Caco-2 (cell line): ENCODE measurements around the gene PARP12. TPM values are rescaled to one million over a fixed set of nuclear protein-coding genes. Genes with fewer than 3 reads are reported as not detected.

Experiments used
- BruUV-seq: library from RNA; stranded (reverse); fragments of 400-500 nt; replicated peaks from 2 replicates; lab custom pipeline; 2021; lab: Mats Ljungman, UMichigan
- CTCF ChIA-PET: fragments of 300-600 bp; sonication (Branson Sonifier 250); formaldehyde crosslinking; loops from one replicate; lab custom pipeline; 2022; ENCODE audit warnings: antibody characterized with exemption; lab: Charles Lee
- POLR2A ChIA-PET: fragments of 300-600 bp; sonication (Branson Sonifier 250); formaldehyde crosslinking; loops from one replicate; lab custom pipeline; 2022; ENCODE audit warnings: antibody characterized with exemption; lab: Charles Lee
- DNase-seq, 2 experiments: peaks; one replicate each; pipeline versions ENCODE4 v3.0.0 to v3.0.0-alpha.2; 2020 to 2022
- H3K27me3 ChIP-seq: replicated peaks from 2 replicates; pipeline ENCODE4 v1.6.0; 2011; ENCODE audit warnings: low read length; ENCODE audit not compliant: control insufficient read depth, insufficient read depth
- H3K36me3 ChIP-seq: 2 replicates; pipeline ENCODE4 v1.5.1; 2011; ENCODE audit warnings: low read length; ENCODE audit not compliant: control insufficient read depth, insufficient read depth
- H3K4me1 ChIP-seq: fragments of 250-450 bp; sonication (Bioruptor Pico); 2 replicates; pipeline ENCODE4 v1.5.1; 2020; ENCODE audit warnings: mild to moderate bottlenecking
- H3K4me3 ChIP-seq: 2 replicates; pipeline ENCODE4 v1.5.1; 2011; ENCODE audit warnings: low read depth, mild to moderate bottlenecking, control low read depth, low read length
- H3K9me3 ChIP-seq: fragments of 250-450 bp; sonication (Bioruptor Pico); 2 replicates; pipeline ENCODE4 v1.5.1; 2020; ENCODE audit warnings: mild to moderate bottlenecking, moderate library complexity
- H3K27ac Mint-ChIP-seq: one replicate; pipeline ENCODE4 v1.8.0; 2022; ENCODE audit warnings: mixed read lengths; ENCODE audit not compliant: unreplicated experiment
- H3K27me3 Mint-ChIP-seq: one replicate; pipeline ENCODE4 v1.8.0; 2022; ENCODE audit warnings: mixed read lengths; ENCODE audit not compliant: insufficient read depth, unreplicated experiment
- H3K36me3 Mint-ChIP-seq: one replicate; pipeline ENCODE4 v1.8.0; 2022; ENCODE audit warnings: mild to moderate bottlenecking, mixed read lengths; ENCODE audit not compliant: insufficient read depth, unreplicated experiment
- H3K4me1 Mint-ChIP-seq: one replicate; pipeline ENCODE4 v1.8.0; 2022; ENCODE audit warnings: low read depth, mixed read lengths; ENCODE audit not compliant: unreplicated experiment
- H3K4me3 Mint-ChIP-seq: one replicate; pipeline ENCODE4 v1.8.0; 2022; ENCODE audit warnings: mild to moderate bottlenecking, moderate library complexity, mixed read lengths; ENCODE audit not compliant: unreplicated experiment
- H3K9me3 Mint-ChIP-seq: one replicate; pipeline ENCODE4 v1.8.0; 2022; ENCODE audit warnings: mixed read lengths; ENCODE audit not compliant: unreplicated experiment
- intact Hi-C: fragments of 100-400 bp; cut with micrococcal nuclease; formaldehyde crosslinking; loops from one replicate; pipeline ENCODE4 v1.10.0; 2022; ENCODE audit not compliant: unreplicated experiment
- total RNA-seq: library from RNA; stranded (reverse); gene quantifications from 2 replicates; pipeline ENCODE4 v1.2.3, GENCODE V29; 2022
- TF ChIP-seq, protein P1 (sequence below), 2 experiments: fragments of 200-600 bp in 1 of 2; IDR thresholded peaks; 1 replicate in 1 of 2; 2 replicates in 1 of 2; pipeline versions ENCODE4 v1.5.1 to v1.8.0; 2011 to 2022; ENCODE audit warnings: antibody characterized with exemption in 1 of 2, control low read depth in 1 of 2, inconsistent platforms in 1 of 2, low read depth in 1 of 2, low read length in 1 of 2, mild to moderate bottlenecking in 1 of 2, moderate library complexity in 1 of 2; ENCODE audit not compliant: insufficient read depth in 1 of 2, severe bottlenecking in 1 of 2, unreplicated experiment in 1 of 2

PARP12 gene
- total RNA-seq, 1 experiment from 2014 or later: 20.2 TPM

DNA sequence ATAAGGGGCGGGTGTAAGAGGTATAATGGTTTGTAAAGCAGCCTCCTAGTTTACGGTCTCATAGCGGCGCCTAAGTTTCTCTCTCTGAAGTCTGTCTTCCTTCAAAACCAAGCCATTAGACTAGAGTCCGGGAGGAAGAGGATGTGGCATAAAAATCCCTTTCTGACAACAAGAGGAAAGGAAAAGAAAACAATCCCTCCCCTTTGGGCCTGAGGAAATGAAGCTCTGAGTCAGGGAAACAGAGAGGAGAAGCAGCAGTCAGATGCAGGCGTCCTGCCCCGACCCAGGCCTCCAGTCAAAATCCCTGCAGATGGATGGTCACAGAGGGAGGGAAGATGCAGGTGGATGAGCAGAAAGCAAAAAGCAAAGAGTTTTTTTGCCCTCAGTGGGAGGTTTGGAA is 23.7 kb downstream of the PARP12 start:
- Histone ChIP-seq H3K36me3 (no peaks in the 10 kb centered on the region), H3K27me3 (no peaks in the 10 kb centered on the region), H3K9me3 (no peaks in the 10 kb centered on the region), H3K4me1 (no peaks in the 10 kb centered on the region), H3K4me3 (no peak overlapping the region)
- BruUV-seq: no TSS peak
- no peak for DNase-seq
- TF ChIP-seq, protein P1, sequence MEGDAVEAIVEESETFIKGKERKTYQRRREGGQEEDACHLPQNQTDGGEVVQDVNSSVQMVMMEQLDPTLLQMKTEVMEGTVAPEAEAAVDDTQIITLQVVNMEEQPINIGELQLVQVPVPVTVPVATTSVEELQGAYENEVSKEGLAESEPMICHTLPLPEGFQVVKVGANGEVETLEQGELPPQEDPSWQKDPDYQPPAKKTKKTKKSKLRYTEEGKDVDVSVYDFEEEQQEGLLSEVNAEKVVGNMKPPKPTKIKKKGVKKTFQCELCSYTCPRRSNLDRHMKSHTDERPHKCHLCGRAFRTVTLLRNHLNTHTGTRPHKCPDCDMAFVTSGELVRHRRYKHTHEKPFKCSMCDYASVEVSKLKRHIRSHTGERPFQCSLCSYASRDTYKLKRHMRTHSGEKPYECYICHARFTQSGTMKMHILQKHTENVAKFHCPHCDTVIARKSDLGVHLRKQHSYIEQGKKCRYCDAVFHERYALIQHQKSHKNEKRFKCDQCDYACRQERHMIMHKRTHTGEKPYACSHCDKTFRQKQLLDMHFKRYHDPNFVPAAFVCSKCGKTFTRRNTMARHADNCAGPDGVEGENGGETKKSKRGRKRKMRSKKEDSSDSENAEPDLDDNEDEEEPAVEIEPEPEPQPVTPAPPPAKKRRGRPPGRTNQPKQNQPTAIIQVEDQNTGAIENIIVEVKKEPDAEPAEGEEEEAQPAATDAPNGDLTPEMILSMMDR (IDR thresholded peaks at IDR 0.05; ENCODE audit: insufficient read depth in 1 of 2, low read depth in 1 of 2, low read length in 1 of 2, severe bottlenecking in 1 of 2, unreplicated experiment in 1 of 2): no peak
- ChIA-PET CTCF (no interaction called here), POLR2A (no interaction called here)
- Mint-ChIP-seq H3K27me3 (no peaks in the 10 kb centered on the region), H3K4me3 (no peak overlapping the region), H3K36me3 (peaks cover 2% of the 10 kb centered on the region), H3K4me1 (no peaks in the 10 kb centered on the region), H3K9me3 (no peaks in the 10 kb centered on the region), H3K27ac (no peak overlapping the region)
- intact Hi-C loops: no loop called here

- Histone ChIP-seq H3K9me3 (no peaks in the 10 kb centered on the region), H3K4me3 (no peak overlapping the region), H3K27me3 (no peaks in the 10 kb centered on the region), H3K36me3 (no peaks in the 10 kb centered on the region; the same call in 1 of the 2 replicates), H3K4me1 (no peaks in the 10 kb centered on the region)
- no peak overlapping the region for H3K4me3 Mint-ChIP-seq
- POLR2A ChIA-PET: no interaction called here
- CTCF ChIA-PET: no interaction called here
- DNase-seq: no peak
- TF ChIP-seq, protein P1 (IDR thresholded peaks at IDR 0.05; ENCODE audit: insufficient read depth in 1 of 2, low read depth in 1 of 2, low read length in 1 of 2, severe bottlenecking in 1 of 2, unreplicated experiment in 1 of 2): no peak
- H3K27me3 Mint-ChIP-seq: no peaks in the 10 kb centered on the region
- no peaks in the 10 kb centered on the region for H3K9me3 Mint-ChIP-seq
- H3K27ac Mint-ChIP-seq: no peak overlapping the region
- no TSS peak for BruUV-seq
- intact Hi-C loops: no loop called here
- H3K36me3 Mint-ChIP-seq: peaks cover 9% of the 10 kb centered on the region
- H3K4me1 Mint-ChIP-seq: no peaks in the 10 kb centered on the region
These were observed 26.4 kb downstream of the PARP12 start for GRCh38 chr7:140036224-140036962.

- no peaks in the 10 kb centered on the region for H3K27me3 Mint-ChIP-seq
- no TSS peak for BruUV-seq
- Histone ChIP-seq H3K9me3 (no peaks in the 10 kb centered on the region), H3K4me3 (no peak overlapping the region), H3K27me3 (no peaks in the 10 kb centered on the region), H3K36me3 (no peaks in the 10 kb centered on the region; the same call in 1 of the 2 replicates), H3K4me1 (no peaks in the 10 kb centered on the region)
- no peak for DNase-seq
- TF ChIP-seq, protein P1 (IDR thresholded peaks at IDR 0.05; ENCODE audit: insufficient read depth in 1 of 2, low read depth in 1 of 2, low read length in 1 of 2, severe bottlenecking in 1 of 2, unreplicated experiment in 1 of 2): no peak
- no peaks in the 10 kb centered on the region for H3K4me1 Mint-ChIP-seq
- no peak overlapping the region for H3K4me3 Mint-ChIP-seq
- intact Hi-C loops: no loop called here
- H3K9me3 Mint-ChIP-seq: no peaks in the 10 kb centered on the region
- ChIA-PET POLR2A (no interaction called here), CTCF (no interaction called here)
- peaks cover 9% of the 10 kb centered on the region for H3K36me3 Mint-ChIP-seq
- H3K27ac Mint-ChIP-seq: no peak overlapping the region
These were observed 27.1 kb downstream of the PARP12 start for GRCh38 chr7:140035400-140036223.
